IMR-90 (cell line): ENCODE results near the gene FAR2. TPM values are rescaled to one million over a fixed set of nuclear protein-coding genes. Genes with fewer than 3 reads are reported as not detected.
"Not testable (repeated sequence)": the region's sequence is repeated elsewhere in the genome, so short reads cannot be mapped to it uniquely, and the experiment has no call there.

ENCODE experiments used
- ATAC-seq: fragments of 200-7000 bp; cut with Tn5 transposase; 2 replicates; pipeline ENCODE4 v1.9.1; 2020; ENCODE audit warnings: low read depth, mild to moderate bottlenecking, moderate library complexity
- BruUV-seq: library from RNA; stranded (reverse); fragments of 400-500 nt; replicated peaks from 2 replicates; lab custom pipeline; 2021; lab: Mats Ljungman, UMichigan
- CTCF ChIA-PET: fragments of 300-600 bp; formaldehyde crosslinking; extraction: SDS; loops from one replicate; lab custom pipeline; 2021; ENCODE audit warnings: antibody characterized with exemption; lab: Yijun Ruan, JAX
- POLR2A ChIA-PET: fragments of 300-600 bp; sonication (Branson Sonifier 250); formaldehyde crosslinking; loops from one replicate; lab custom pipeline; 2022; ENCODE audit warnings: antibody characterized with exemption; ENCODE audit not compliant: unreplicated experiment; lab: Charles Lee
- DNase-seq: peaks from one replicate; pipeline ENCODE4 v3.0.0; 2013
- H2AFZ ChIP-seq: replicated peaks from 2 replicates; pipeline ENCODE3; 2013; ENCODE audit warnings: low read length, mild to moderate bottlenecking; ENCODE audit not compliant: poor library complexity
- H2AK5ac ChIP-seq: 2 replicates; pipeline ENCODE4 v1.6.1; 2013; ENCODE audit warnings: low read depth, low read length, inconsistent platforms
- H2AK9ac ChIP-seq: replicated peaks from 2 replicates; pipeline ENCODE3; 2013; ENCODE audit warnings: mild to moderate bottlenecking, low read depth, low read length, moderate library complexity; ENCODE audit not compliant: poor library complexity
- H2BK120ac ChIP-seq: 2 replicates; pipeline ENCODE4 v1.6.1; 2013; ENCODE audit warnings: low read depth, low read length, inconsistent platforms
- H2BK15ac ChIP-seq: 3 replicates; pipeline ENCODE4 v1.6.1; 2013; ENCODE audit warnings: low read depth, low read length, inconsistent platforms
- H2BK20ac ChIP-seq: 2 replicates; pipeline ENCODE4 v1.6.1; 2013; ENCODE audit warnings: low read depth, mild to moderate bottlenecking, inconsistent platforms, low read length, moderate library complexity
- H2BK5ac ChIP-seq: 2 replicates; pipeline ENCODE4 v1.6.1; 2013; ENCODE audit warnings: mild to moderate bottlenecking, low read depth, low read length, inconsistent platforms; ENCODE audit not compliant: poor library complexity, severe bottlenecking
- H3K14ac ChIP-seq: replicated peaks from 2 replicates; pipeline ENCODE4 v1.6.1; 2013; ENCODE audit warnings: low read depth, low read length, inconsistent platforms
- H3K18ac ChIP-seq: 2 replicates; pipeline ENCODE4 v1.6.1; 2013; ENCODE audit warnings: low read depth, low read length, control low read depth
- H3K23ac ChIP-seq: 2 replicates; pipeline ENCODE4 v1.6.1; 2013; ENCODE audit warnings: low read depth, low read length, inconsistent platforms
- H3K27ac ChIP-seq: 2 replicates; pipeline ENCODE4 v1.5.1; 2013; ENCODE audit warnings: mild to moderate bottlenecking, control low read depth, low read length; ENCODE audit not compliant: insufficient read depth
- H3K27me3 ChIP-seq: 2 replicates; pipeline ENCODE4 v1.6.1; 2013; ENCODE audit warnings: low read length; ENCODE audit not compliant: control insufficient read depth, insufficient read depth
- H3K36me3 ChIP-seq: 2 replicates; pipeline ENCODE4 v1.6.1; 2013; ENCODE audit warnings: low read length, mixed read lengths; ENCODE audit not compliant: control insufficient read depth, insufficient read depth
- H3K4ac ChIP-seq: 2 replicates; pipeline ENCODE4 v1.6.1; 2013; ENCODE audit warnings: low read depth, low read length, inconsistent platforms
- H3K4me1 ChIP-seq: 2 replicates; pipeline ENCODE4 v1.6.1; 2013; ENCODE audit warnings: low read length, mixed read lengths; ENCODE audit not compliant: control insufficient read depth, insufficient read depth
- H3K4me2 ChIP-seq: 2 replicates; pipeline ENCODE4 v1.6.1; 2013; ENCODE audit warnings: low read depth, mild to moderate bottlenecking, control low read depth, low read length, moderate library complexity
- H3K4me3 ChIP-seq: 2 replicates; pipeline ENCODE4 v1.5.1; 2013; ENCODE audit warnings: low read depth, mild to moderate bottlenecking, control low read depth, low read length, moderate library complexity; ENCODE audit not compliant: insufficient read depth
- H3K56ac ChIP-seq: 2 replicates; pipeline ENCODE4 v1.6.1; 2013; ENCODE audit warnings: low read length, inconsistent platforms; ENCODE audit not compliant: insufficient read depth; ENCODE audit errors: extremely low read depth
- H3K79me1 ChIP-seq, 2 experiments: 2 replicates each; pipeline ENCODE4 v1.6.1; 2013; ENCODE audit warnings: low read length in 2 of 2, inconsistent platforms in 1 of 2, low read depth in 1 of 2
- H3K9ac ChIP-seq: 2 replicates; pipeline ENCODE4 v1.6.1; 2013; ENCODE audit warnings: low read depth, low read length, control low read depth
- H3K9me1 ChIP-seq: 2 replicates; pipeline ENCODE4 v1.6.1; 2013; ENCODE audit warnings: low read length, inconsistent platforms; ENCODE audit not compliant: insufficient read depth
- H3K9me3 ChIP-seq: 2 replicates; pipeline ENCODE4 v1.6.1; 2013; ENCODE audit warnings: low read length; ENCODE audit not compliant: control insufficient read depth, insufficient read depth
- H4K20me1 ChIP-seq: 2 replicates; pipeline ENCODE4 v1.6.1; 2013; ENCODE audit warnings: low read length, inconsistent platforms; ENCODE audit not compliant: insufficient read depth
- H4K5ac ChIP-seq: 2 replicates; pipeline ENCODE4 v1.6.1; 2013; ENCODE audit warnings: mild to moderate bottlenecking, low read depth, low read length, control low read depth
- H4K8ac ChIP-seq, 2 experiments: 2 replicates each; pipeline ENCODE4 v1.6.1; 2013; ENCODE audit warnings: low read depth in 2 of 2, low read length in 2 of 2, control low read depth in 1 of 2, inconsistent platforms in 1 of 2
- H4K91ac ChIP-seq: 2 replicates; pipeline ENCODE4 v1.6.1; 2013; ENCODE audit warnings: low read depth, low read length, inconsistent platforms; ENCODE audit not compliant: insufficient read depth
- BHLHE40 ChIP-seq: fragments of 150-350 bp; IDR thresholded peaks from 2 replicates; pipeline ENCODE4 v1.6.1; 2016; ENCODE audit warnings: mild to moderate bottlenecking, low read depth, low read length
- MXI1 ChIP-seq: IDR thresholded peaks from 2 replicates; pipeline ENCODE4 v1.6.1; 2012; ENCODE audit warnings: low read depth, mild to moderate bottlenecking, low read length, moderate library complexity, borderline replicate concordance
- SMC3 ChIP-seq: fragments of 150-350 bp; IDR thresholded peaks from 2 replicates; pipeline ENCODE4 v1.6.1; 2016; ENCODE audit warnings: low read depth, mild to moderate bottlenecking, antibody characterized with exemption, low read length, moderate library complexity
- USF2 ChIP-seq: fragments of 150-350 bp; IDR thresholded peaks from 2 replicates; pipeline ENCODE4 v1.6.1; 2017; ENCODE audit warnings: mild to moderate bottlenecking, antibody characterized with exemption, low read length, low read depth
- dilution Hi-C: fragments of 300-500 bp; cut with HindIII; formaldehyde crosslinking; loops from one replicate; pipeline ENCODE4 v1.14.3; 2018; ENCODE audit warnings: low sequenced_read_pairs; ENCODE audit not compliant: unreplicated experiment
- in situ Hi-C: fragments of 300-500 bp; cut with MboI; formaldehyde crosslinking; loops from 3 replicates; pipeline ENCODE4 v1.14.3; 2019; ENCODE audit warnings: low sequenced_read_pairs, inconsistent platforms, mixed read lengths
- intact Hi-C: fragments of 100-400 bp; cut with micrococcal nuclease; formaldehyde crosslinking; loops from 2 replicates; pipeline ENCODE4 v1.10.0; 2022
- polyA plus RNA-seq, 3 experiments: library from polyadenylated mRNA; depleted of rRNA; stranded (reverse); fragments of >200 nt; gene quantifications; 2 replicates each; pipeline ENCODE4 v1.2.3, GENCODE V29; 2012; ENCODE audit warnings: low replicate concordance in 1 of 3
- total RNA-seq: library from RNA; depleted of rRNA; stranded (reverse); fragments of >200 nt; gene quantifications from 2 replicates; pipeline ENCODE4 v1.2.3, GENCODE V29; 2012

FAR2 gene
- total and polyA plus RNA-seq, 2 of the 4 experiments (the other 2 are of a cell fraction), result 1.1 to 2.0 TPM

DNA sequence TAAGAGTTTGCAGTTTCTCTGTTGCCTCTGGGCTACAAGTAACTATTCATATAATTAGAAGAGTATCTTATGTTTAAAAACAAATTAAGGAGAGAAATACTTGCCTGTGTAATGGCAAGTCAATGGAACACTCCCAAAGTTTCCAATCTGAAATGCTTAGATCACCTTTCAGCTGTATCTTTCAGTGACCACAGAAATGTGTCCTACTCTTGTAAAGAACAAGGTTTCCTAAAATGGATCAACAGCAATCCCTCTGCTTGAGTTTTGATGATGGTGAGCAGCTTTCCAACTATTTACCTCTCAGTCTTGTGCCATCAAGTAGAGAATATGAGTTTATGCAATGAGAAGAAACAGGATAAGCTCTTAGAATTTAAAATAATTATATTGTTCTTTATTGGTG is 139.0 kb downstream of the FAR2 start:
- Histone ChIP-seq H4K91ac (no peak overlapping the region), H3K36me3 (no peaks in the 10 kb centered on the region), H3K56ac (no peak overlapping the region), H2AK5ac (no peak overlapping the region), H4K20me1 (no peaks in the 10 kb centered on the region), H3K9me1 (no peaks in the 10 kb centered on the region), H3K9ac (no peak overlapping the region), H2AFZ (no peak overlapping the region), H2BK120ac (no peak overlapping the region), H2BK15ac (no peak overlapping the region), H3K79me1 (no peaks in the 10 kb centered on the region), H4K8ac (no peak overlapping the region), H3K9me3 (no peaks in the 10 kb centered on the region), H3K4me2 (no peak overlapping the region), H3K4ac (no peak overlapping the region), H2AK9ac (no peak overlapping the region), H4K5ac (no peak overlapping the region), H3K27me3 (no peaks in the 10 kb centered on the region), H3K27ac (no peak overlapping the region), H3K4me1 (peaks cover 3% of the 10 kb centered on the region; the same call in 1 of the 2 replicates), H3K18ac (no peak overlapping the region), H2BK20ac (no peak overlapping the region), H3K23ac (no peak overlapping the region), H2BK5ac (no peak overlapping the region), H3K4me3 (no peak overlapping the region), H3K14ac (no peak overlapping the region)
- ChIA-PET CTCF (interaction anchor here (0.6 to 0.7 kb wide), 2 partner anchors 10 to 429 kb away, joined by 3 read pairs; no protein-coding TSS in a partner anchor), POLR2A (no interaction called here)
- dilution Hi-C loops, result no loop called here
- intact Hi-C loops, result no loop called here
- no TSS peak for BruUV-seq
- no peak for ATAC-seq
- in situ Hi-C loops, result no loop called here
- no peak for TF ChIP-seq BHLHE40
- TF ChIP-seq USF2, result no peak
- no peak for TF ChIP-seq MXI1
- TF ChIP-seq SMC3, result no peak
- no peak for DNase-seq

GRCh38 chr12:29290475-29290874 is 141.4 kb downstream of the FAR2 start:
- H3K18ac ChIP-seq, H4K8ac ChIP-seq, H3K36me3 ChIP-seq, in situ Hi-C loops, H3K9me3 ChIP-seq, ATAC-seq, H2AK9ac ChIP-seq, BruUV-seq, POLR2A ChIA-PET, intact Hi-C loops, H2BK120ac ChIP-seq, H3K9ac ChIP-seq, H2AFZ ChIP-seq, H4K20me1 ChIP-seq, DNase-seq, H4K91ac ChIP-seq, H3K27me3 ChIP-seq, H3K4me1 ChIP-seq, H3K4me2 ChIP-seq, H3K4me3 ChIP-seq, CTCF ChIA-PET, H2BK15ac ChIP-seq, H2BK20ac ChIP-seq, H2AK5ac ChIP-seq, H3K79me1 ChIP-seq, H3K4ac ChIP-seq, H3K14ac ChIP-seq, H4K5ac ChIP-seq, dilution Hi-C loops, H2BK5ac ChIP-seq, H3K9me1 ChIP-seq, H3K23ac ChIP-seq, H3K56ac ChIP-seq, H3K27ac ChIP-seq: not testable (repeated sequence)
